Lower leg skin (tissue), 4 donors: Measurements from ENCODE around the gene GOLGB1. TPM values are rescaled to one million over a fixed set of nuclear protein-coding genes. Genes with fewer than 3 reads are reported as not detected.
A peak's percentile ranks its signal among the peaks of the same experiment; 100 is the strongest.

ENCODE experiments used
- DNase-seq, 2 donors: peaks; one replicate each; pipeline ENCODE4 v3.0.0-alpha.2; 2019; ENCODE audit warnings: low spot score in 2 of 2
- H3K4me3 ChIP-seq: fragments of 200-600 bp; sonication (generic); 2 replicates; pipeline ENCODE4 v1.5.1; 2017; ENCODE audit warnings: mild to moderate bottlenecking, low read depth; ENCODE audit not compliant: poor library complexity, severe bottlenecking
- POLR2A ChIP-seq, 2 donors: fragments of 450-650 bp; IDR thresholded peaks; one replicate each; pipeline ENCODE4 v1.6.1; 2016 to 2017; ENCODE audit warnings: antibody characterized with exemption in 2 of 2, mild to moderate bottlenecking in 1 of 2, moderate library complexity in 1 of 2
- WGBS, 2 donors: methylation state at CpG; one replicate each; pipeline ENCODE4 v1.1.5; 2018; 5-methylcytosine and 5-hydroxymethylcytosine counted together
- intact Hi-C: fragments of 100-400 bp; cut with DNase I; formaldehyde crosslinking; loops from one replicate; pipeline ENCODE4 v1.15.0; 2023; ENCODE audit warnings: low total_unique reads
- total RNA-seq, 4 donors: library from RNA; depleted of rRNA; stranded (reverse); fragments of >200 nt; gene quantifications; one replicate each; pipeline ENCODE4 v1.1.0, GENCODE V29; 2016
- TF ChIP-seq, protein P1 (sequence below), 3 donors: fragments of 450-650 bp; IDR thresholded peaks; one replicate each; pipeline ENCODE4 v1.5.1; 2016; ENCODE audit warnings: antibody characterized with exemption in 3 of 3, mild to moderate bottlenecking in 3 of 3, moderate library complexity in 2 of 3

GOLGB1 gene
- total RNA-seq, 4 donors from 2014 or later: 42.8 to 64.3 (median 48.5) TPM

DNA sequence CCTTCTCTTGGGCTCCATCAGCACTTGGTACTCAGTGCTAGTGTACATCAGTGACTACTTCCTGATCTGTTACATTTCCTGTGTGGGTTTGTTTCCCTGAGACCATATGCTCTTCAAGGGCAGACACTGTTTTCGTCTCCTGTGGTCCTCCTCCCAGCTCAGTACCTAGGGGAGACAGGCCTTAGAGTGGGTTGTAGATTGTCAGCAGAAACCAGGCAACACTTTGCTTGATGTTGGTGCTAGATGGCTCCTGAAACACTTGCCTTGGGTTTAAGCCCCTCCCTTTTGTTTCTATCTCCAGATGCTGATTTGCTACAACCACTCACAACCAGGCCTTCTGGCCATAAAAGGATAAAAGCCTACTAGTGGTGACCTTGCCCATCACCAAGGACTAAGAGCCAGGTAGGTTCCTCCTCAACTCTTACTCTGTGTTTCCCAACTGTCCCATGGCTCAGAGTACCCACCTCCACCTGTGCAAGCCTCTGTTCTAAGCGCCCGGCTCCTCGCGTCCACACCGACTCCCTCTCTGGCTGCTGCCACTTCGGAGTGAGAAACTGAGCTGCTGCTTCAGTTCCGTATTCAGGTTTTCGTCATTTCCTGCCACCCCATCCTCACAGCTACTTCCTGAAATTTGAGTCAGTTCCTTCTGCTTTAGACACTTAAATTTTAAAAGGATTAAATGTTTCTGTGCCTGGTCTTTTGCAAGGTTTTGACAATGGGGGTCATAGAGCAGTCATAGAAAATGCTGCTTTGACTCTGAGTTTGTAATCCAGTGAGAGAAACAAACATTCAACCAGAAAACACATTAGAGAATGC, 89.0 kb downstream of the GOLGB1 start, which contains the start of gene HCLS1:
Gene HCLS1, minus strand, starts transcription at position 548 of the 816 bp plus-strand sequence. CDS start 2,556 bp downstream, outside the sequence.
- intact Hi-C loops: no loop called here
- TF ChIP-seq, protein P1, sequence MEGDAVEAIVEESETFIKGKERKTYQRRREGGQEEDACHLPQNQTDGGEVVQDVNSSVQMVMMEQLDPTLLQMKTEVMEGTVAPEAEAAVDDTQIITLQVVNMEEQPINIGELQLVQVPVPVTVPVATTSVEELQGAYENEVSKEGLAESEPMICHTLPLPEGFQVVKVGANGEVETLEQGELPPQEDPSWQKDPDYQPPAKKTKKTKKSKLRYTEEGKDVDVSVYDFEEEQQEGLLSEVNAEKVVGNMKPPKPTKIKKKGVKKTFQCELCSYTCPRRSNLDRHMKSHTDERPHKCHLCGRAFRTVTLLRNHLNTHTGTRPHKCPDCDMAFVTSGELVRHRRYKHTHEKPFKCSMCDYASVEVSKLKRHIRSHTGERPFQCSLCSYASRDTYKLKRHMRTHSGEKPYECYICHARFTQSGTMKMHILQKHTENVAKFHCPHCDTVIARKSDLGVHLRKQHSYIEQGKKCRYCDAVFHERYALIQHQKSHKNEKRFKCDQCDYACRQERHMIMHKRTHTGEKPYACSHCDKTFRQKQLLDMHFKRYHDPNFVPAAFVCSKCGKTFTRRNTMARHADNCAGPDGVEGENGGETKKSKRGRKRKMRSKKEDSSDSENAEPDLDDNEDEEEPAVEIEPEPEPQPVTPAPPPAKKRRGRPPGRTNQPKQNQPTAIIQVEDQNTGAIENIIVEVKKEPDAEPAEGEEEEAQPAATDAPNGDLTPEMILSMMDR (IDR thresholded peaks at IDR 0.05): no peak
- peak in 1 of 2 donors; percentile 43 for TF ChIP-seq POLR2A (IDR thresholded peaks at IDR 0.05)
- DNase-seq: peak; percentile 59 to 88

DNA sequence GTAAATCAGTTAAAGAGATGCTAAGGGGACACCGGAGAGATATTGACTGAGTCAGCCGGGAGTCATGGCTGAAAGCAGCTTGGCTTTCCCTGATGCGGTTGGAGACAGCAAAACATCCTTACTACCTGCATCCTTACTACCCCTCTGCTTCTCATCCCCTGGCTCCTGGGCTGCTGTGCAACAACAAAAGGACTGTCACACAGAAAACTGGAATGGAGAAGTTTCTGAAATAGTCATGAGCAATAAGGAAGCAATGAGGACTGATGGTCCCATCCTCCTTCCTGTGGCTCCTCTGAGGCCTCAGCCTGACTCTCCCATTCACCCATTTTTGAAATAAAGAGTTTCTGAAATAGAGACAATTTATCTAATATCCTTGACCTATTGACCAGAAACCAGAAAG, 90.0 kb downstream of the GOLGB1 start:
- WGBS, 2 donors: 90 to 96% methylated on average over 3 of the region's 3 CpGs
- no peak for DNase-seq
- intact Hi-C loops: no loop called here
- H3K4me3 ChIP-seq: no peak overlapping the region
- TF ChIP-seq, protein P1 (IDR thresholded peaks at IDR 0.05): no peak
- TF ChIP-seq POLR2A (IDR thresholded peaks at IDR 0.05): no peak

More for the DNA sequence above, 89.0 kb downstream of the GOLGB1 start, which contains the start of gene HCLS1:
- H3K4me3 ChIP-seq: no peak within 1 kb of the TSS
- 59 to 75% methylated on average over 9 of the region's 9 CpGs for WGBS, 2 donors

DNA sequence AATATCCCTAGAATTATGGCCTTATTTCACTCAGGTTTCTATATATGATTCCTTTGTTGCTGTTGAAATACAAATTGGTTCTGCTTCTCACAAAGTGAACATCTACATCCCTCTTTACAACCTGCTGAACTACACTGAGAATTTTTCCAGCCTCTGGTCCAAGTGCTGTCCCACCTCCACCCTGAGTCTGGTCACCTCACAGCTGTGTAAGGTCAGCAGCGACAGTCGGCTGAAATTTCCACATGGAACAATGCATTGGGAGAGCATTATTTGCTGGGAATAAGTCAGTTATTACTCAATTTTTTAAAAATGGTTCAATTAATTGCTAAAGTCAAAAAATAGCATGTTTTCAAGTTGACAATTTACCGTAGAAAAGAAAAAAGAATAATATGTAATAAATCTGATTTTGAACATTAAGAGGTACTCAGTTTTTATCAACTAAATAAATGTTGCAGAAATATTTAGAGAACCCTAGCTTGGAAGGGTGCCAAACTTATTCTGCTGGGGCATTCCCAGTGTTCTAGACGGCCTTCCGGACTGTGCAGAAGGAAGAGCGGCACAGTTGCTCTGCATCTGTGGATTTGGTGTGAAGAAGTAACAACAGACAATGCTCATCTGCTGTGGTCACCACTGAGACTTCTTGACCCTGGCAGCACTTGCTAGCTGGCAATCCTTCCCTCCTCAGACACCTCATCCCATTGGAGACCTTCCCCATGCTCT, 90.7 kb downstream of the GOLGB1 start:
- DNase-seq: no peak
- no peak overlapping the region for H3K4me3 ChIP-seq
- WGBS, 2 donors: 80 to 88% methylated on average over 6 of the region's 6 CpGs
- TF ChIP-seq POLR2A (IDR thresholded peaks at IDR 0.05): no peak
- TF ChIP-seq, protein P1 (IDR thresholded peaks at IDR 0.05): no peak
- intact Hi-C loops: no loop called here

DNA sequence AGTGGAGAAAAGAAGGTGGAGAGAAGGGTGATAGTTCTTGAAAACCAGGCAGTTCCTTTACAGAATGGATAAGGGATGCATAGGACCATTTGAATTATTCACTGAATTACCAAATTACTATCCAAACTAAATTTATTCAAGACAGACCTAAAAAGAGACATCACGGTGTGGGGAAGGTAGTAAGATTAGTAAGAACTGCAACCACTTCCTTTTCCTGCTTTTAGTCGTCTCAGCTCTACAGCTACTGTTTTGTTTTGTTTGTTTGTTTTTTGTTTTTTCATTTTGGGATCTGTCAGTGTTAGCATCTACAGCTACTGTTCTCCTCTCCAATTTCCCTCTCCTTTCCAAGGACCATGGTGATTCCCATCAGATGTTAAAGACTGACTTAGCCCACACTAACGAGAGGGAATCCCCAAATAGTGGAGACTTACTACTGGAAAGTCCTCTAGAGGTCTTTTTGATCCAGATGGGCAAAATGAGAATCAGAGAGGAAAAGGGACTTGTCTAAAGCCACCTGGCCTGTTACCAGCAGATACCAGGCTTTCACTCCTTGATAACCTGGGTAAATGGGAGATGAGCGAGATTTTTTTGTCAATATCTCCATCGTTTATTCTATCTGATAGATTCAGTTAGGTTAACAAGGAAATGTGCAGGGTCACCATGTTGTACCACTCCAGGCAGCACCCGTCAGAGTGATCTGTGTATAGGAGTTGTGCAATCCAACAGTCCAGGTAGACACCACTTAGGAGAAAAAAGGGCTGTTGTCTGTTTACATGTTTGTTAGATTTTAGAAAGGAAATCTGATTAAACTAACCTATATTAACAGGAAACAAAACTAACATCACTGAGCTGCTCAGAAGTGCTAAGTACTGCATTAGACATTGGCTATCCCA, 94.8 kb downstream of the GOLGB1 start:
- WGBS, 2 donors: 83 to 84% methylated on average over 6 of the region's 6 CpGs
- TF ChIP-seq, protein P1 (IDR thresholded peaks at IDR 0.05): no peak
- no peak for TF ChIP-seq POLR2A (IDR thresholded peaks at IDR 0.05)
- intact Hi-C loops: no loop called here
- H3K4me3 ChIP-seq: no peak overlapping the region
- DNase-seq: no peak

DNA sequence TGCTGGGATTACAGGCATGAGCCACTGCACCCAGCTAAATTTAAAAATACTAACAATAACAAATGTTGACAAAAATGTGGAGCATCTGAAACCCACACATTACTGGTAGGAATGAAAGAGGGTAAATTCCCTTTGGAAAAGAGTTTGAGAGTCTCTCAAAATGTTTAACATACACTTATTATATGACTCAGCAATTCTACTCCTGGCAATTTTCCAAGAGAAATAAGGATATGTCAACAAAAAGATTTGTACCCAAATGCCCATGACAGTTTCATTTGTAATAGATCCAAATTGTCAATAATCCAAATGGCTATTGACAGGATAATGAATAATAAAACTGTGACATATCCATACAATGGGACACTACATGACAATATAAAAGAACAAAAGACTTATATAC, 97.9 kb downstream of the GOLGB1 start:
- no peak for TF ChIP-seq POLR2A (IDR thresholded peaks at IDR 0.05)
- TF ChIP-seq, protein P1 (IDR thresholded peaks at IDR 0.05): no peak

More for the DNA sequence above, 97.9 kb downstream of the GOLGB1 start:
- no peak for DNase-seq
- H3K4me3 ChIP-seq: no peak overlapping the region
- intact Hi-C loops: no loop called here
